ENCODE measurements around the gene C6orf62.
A peak's percentile ranks its signal among the peaks of the same experiment; 100 is the strongest.
"Not testable (repeated sequence)": the region's sequence is repeated elsewhere in the genome, so short reads cannot be mapped to it uniquely, and the experiment has no call there.

C6orf62 gene

DNA sequence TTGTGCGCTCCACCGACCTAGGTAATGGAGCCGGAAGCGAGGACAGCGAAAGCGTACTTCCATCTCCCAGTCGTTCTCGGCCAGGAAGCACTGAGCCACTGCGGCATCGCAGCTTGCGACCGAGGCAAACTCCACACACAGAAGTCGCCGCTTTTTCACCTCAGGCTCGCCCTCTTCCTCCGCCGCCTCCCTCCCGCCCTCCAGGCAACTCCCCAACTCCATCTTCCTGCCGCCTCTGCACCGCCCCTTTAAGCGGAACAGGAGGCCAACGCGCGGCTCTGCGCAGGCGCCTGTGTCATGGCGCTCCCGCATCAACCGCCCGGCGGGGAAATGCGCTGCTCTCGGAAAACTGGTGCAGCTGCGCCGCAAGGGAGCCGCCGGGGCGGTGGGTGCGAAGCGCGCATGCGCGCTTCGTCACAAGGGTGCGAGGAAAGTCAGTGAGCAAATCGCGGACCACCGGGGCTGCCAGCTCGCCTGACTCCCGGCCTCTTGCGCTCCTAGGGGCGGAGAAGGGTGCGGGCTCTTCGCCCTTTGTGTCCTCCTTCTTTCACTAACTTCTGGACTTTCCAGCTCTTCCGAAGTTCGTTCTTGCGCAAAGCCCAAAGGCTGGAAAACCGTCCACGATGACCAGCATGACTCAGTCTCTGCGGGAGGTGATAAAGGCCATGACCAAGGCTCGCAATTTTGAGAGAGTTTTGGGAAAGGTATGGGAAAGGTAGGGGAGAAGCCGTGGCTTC, 52.1 kb downstream of the C6orf62 start, which contains the start of the genes ACOT13 and TDP2:
Gene ACOT13, plus strand, starts transcription at position 437 of the 737 bp plus-strand sequence. Its CDS starts 187 bp downstream, at position 624.
Gene TDP2, minus strand, starts transcription at position 259 of the 737 bp plus-strand sequence. Its CDS starts 37 bp downstream, at position 222.
- peak; percentile 96 for DNase-seq (ENCODE audit: low read depth)

DNA sequence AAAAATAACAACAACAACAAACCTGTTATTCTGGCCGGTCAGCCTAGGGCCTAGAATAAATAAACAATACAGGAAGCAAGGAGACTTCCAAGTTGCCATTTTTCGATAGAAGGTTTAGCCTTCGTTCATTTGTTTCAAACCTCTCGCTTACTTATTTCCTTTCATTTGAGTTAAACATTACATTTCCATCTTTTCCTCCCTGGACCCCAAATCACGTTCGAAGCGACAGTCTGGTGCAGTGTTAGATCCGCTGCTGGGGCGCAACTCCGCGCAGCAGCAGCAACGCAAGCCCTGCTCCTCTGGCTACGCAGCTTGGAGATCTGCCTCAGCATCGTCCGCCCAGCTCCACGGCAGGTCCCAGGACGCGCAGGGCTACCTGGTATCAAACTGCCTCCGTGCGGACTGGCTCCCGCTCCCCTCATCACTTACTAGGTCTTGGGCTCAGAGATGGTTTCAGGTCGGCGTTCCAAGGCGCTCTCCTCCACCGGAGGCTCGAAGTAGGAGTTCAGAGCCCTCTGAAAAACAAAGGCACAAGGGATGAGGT, 52.8 kb downstream of the C6orf62 start:
- no peak for DNase-seq (ENCODE audit: low read depth)

DNA sequence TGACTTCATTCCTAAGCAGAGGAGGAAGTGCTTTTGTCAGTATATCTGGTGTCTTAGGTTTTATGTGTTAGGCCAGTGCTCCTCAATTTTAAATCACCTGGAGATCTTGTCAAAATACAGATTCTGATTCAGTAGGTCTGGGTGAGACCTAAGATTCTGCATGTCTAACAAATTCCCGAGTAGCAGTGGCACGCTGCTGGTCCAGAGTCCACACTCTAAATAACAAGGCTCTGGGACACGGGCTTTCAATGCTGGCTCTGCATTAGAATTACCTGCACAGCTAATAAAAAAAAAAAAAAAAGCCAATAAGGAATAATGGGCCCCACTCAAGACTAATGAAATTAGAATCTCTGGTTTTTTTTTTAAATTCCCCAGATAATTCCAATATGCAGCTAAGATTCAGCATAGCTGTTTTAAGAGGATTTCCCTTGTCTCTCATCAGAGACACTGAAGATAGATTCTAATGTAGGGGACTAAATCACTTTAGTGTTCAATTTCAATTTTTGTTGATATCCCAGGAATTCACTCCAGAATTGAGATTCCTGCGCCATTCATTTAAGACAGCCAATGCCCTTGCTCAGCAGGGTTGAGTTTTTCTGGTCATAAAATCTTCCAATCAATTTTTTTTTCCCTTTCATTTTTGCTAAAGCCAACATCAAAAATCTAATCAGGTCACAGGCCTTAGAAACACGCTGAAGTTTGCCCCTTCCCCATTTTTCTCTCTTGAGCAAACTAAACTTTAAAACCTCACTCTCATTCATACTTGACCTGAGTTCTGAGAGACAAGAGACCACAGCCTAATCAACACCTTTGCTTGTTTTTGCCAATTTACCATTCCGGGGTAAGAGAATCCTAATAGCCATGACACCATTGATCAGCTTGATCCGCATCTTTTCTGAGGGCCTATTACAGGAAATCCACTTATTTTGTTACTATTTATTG, 54.6 kb downstream of the C6orf62 start:
- no peak for DNase-seq (ENCODE audit: low read depth)

GRCh38 chr6:24663189-24663588, 55.8 kb downstream of the C6orf62 start:
- DNase-seq (ENCODE audit: low read depth), result no peak

DNA sequence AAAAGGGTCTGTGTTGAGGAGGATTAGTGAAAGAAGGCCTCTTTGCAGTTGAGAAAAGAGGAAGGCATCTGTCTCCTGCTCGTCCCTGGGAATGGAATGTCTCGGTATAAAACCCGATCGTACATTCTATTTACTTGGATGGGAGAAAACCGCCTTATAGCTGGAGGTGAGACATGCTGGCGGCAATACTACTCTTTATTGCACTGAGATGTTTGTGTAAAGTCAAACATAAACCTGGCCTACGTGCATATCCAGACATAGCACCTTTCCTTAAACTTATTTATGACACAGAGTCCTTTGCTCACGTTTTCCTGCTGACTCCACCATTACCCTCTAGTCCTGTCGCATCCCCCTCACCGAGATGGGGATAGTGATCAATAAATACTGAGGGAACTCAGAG, 56.7 kb downstream of the C6orf62 start:
- no peak for DNase-seq (ENCODE audit: low read depth)

DNA sequence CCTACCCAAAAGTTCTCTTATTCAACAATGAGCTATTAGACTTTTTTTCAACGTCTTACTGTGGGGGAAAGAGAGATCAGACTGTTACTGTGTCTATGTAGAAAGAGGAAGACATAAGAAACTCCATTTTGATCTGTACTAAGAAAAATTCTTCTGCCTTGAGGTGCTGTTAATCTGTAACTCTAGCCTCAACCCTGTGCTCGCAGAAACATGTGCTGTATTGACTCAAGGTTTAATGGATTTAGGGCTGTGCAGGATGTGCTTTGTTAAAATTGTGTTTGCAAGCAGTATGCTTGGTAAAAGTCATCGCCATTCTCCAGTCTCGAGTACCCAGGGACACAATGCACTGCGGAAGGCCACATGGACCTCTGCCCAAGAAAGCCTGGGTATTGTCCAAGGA, 57.2 kb downstream of the C6orf62 start:
- DNase-seq (ENCODE audit: low read depth), result not testable (repeated sequence)

DNA sequence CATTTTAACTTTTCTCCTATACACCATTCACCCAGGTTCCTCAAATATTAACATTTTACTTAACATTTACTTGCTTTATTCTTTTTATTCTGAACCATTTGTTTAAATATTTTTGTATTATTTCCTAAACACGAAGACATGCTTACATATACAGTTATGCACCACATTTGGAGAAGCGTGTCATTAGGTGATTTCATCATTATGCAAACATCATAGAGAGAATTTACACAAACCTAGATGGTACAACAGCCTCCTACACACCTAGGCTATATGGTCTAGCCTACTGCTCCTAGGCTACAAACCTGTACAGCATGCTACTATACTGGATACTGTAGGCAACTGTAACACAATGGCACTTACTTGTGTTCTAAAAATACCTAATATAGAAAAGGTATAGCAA, 58.8 kb downstream of the C6orf62 start:
- no peak for DNase-seq (ENCODE audit: low read depth)

- no peak for DNase-seq (ENCODE audit: low read depth)
These were observed 59.4 kb downstream of the C6orf62 start for GRCh38 chr6:24659561-24659960.

GRCh38 chr6:24658573-24659560, 60.1 kb downstream of the C6orf62 start:
- no peak for DNase-seq (ENCODE audit: low read depth)

GRCh38 chr6:24655215-24655614, 63.7 kb downstream of the C6orf62 start:
- no peak for DNase-seq (ENCODE audit: low read depth)

All from T-helper 22 cell (primary cell).